IMR-90 (cell line): ENCODE results near the gene ULK1.

ENCODE experiments used
- CHD1 ChIP-seq: IDR thresholded peaks from 2 replicates; pipeline ENCODE4 v1.6.1; 2012; ENCODE audit warnings: low read depth, low read length, improper control_type of control experiment
- CTCF ChIP-seq: conservative IDR thresholded peaks from 2 replicates; pipeline ENCODE4 v1.5.1; 2012; ENCODE audit warnings: mild to moderate bottlenecking, low read depth, low read length, improper control_type of control experiment
- POLR2A ChIP-seq: IDR thresholded peaks from 2 replicates; pipeline ENCODE4 v1.6.1; 2012; ENCODE audit warnings: mild to moderate bottlenecking, low read depth, low read length
- RAD21 ChIP-seq: IDR thresholded peaks from 2 replicates; pipeline ENCODE4 v1.6.1; 2012; ENCODE audit warnings: low read length, improper control_type of control experiment
- RFX5 ChIP-seq: IDR thresholded peaks from 2 replicates; pipeline ENCODE4 v1.8.0; 2012; ENCODE audit warnings: low read depth, mild to moderate bottlenecking, low read length, moderate library complexity

GRCh38 chr12:131938082-131938481, 43.7 kb downstream of the ULK1 start:
- TF ChIP-seq CTCF (no peak), POLR2A (no peak), RAD21 (no peak), CHD1 (no peak), RFX5 (no peak)
